GM12873 (cell line): ENCODE measurements around the gene RRM1.

Experiments
- TF ChIP-seq, protein P1 (sequence below): IDR thresholded peaks from 2 replicates; pipeline ENCODE4 v1.5.1; 2012; ENCODE audit warnings: low read depth, mild to moderate bottlenecking, moderate library complexity, low read length, control low read depth; ENCODE audit not compliant: insufficient read depth; ENCODE audit errors: missing control alignments

Gene RRM1

DNA sequence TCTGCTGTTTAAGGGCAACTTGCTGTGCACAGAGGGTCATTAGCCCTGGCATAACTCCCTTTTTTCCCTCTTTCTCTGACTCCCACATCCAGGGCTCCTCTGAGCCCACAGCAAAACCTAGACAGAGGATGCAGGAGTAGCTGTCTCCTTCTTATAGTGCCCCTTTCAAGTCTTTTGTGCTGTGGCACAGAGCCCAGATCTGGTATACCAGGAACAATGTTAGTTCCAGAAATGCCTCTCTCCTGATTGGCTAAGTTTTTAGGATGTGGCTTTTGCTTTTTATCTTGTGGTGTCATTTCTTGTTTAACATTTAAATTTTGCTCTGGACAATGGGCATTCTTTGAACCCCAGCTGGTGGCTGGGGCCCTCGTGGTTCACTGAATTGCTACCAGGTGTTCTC lies 25.6 kb upstream of the RRM1 start:
- TF ChIP-seq, protein P1, sequence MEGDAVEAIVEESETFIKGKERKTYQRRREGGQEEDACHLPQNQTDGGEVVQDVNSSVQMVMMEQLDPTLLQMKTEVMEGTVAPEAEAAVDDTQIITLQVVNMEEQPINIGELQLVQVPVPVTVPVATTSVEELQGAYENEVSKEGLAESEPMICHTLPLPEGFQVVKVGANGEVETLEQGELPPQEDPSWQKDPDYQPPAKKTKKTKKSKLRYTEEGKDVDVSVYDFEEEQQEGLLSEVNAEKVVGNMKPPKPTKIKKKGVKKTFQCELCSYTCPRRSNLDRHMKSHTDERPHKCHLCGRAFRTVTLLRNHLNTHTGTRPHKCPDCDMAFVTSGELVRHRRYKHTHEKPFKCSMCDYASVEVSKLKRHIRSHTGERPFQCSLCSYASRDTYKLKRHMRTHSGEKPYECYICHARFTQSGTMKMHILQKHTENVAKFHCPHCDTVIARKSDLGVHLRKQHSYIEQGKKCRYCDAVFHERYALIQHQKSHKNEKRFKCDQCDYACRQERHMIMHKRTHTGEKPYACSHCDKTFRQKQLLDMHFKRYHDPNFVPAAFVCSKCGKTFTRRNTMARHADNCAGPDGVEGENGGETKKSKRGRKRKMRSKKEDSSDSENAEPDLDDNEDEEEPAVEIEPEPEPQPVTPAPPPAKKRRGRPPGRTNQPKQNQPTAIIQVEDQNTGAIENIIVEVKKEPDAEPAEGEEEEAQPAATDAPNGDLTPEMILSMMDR = no peak

DNA sequence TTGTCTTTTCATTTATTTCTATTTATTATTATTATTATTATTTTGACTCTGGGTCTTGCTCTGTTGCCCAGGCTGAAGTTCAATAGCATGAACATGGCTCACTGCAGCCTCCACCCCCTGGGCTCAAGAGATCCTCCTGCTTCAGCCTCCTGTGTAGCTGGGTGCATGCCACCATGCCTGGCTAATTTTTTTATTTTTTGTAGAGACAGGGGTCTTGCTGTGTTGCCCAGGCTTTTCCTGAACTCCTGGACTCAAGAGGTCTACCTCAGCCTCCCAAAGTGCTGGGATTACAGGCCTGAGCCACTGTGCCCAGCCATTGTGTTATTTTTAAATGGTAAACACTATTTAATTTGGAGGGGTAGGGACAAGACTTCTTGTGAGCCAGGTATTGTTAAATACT lies 23.3 kb upstream of the RRM1 start:
- TF ChIP-seq, protein P1 = no peak

DNA sequence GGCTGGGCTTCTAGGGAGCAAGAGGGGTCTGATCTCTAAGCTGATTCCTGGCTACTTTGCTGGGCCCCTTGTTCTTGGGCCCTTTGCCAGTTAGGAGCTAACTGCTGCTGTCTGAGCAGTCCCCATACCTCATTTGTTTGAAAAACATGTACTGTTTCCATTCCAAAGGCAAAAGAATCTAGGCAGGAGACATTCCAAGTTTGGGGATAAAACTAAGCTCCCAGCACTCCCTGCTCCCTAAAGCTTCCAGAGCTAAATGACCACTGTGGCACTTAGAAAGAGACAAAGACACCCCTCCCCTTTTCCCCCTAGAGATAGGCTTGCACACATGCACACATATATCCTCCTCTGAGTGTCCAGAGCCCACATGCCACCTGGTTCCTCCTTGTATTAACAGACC lies 22.7 kb upstream of the RRM1 start:
- TF ChIP-seq, protein P1 = no peak

DNA sequence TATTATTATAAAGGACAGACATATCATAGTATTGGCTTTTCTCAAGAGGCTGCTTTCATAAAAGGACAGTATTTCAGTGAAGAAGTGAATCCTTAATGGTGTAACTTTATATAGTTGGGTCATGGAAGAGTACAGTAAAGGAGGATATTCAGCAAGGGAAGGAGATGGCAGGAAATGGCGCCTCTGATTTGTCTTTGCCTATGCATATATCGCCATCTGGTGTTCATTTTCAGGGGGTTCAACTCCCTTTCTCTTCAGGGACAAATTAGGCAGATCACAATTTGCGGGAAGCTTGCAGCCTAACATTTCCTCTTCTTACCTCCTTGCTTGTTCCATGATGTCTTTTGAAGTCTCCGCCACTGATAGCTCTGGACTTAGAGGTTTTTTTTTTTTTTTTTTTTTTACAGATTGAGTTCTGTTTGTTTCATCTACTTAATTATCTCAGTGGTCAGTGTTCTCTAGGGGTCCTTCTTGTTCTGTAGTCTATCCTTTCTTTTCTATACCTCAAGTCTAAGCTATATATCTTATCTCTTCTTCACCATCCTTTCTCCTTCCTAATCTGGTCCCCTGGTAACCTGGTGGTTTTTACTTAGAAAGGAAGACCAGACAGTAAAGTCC lies 21.8 kb upstream of the RRM1 start:
- TF ChIP-seq, protein P1 = peak; percentile 84

DNA sequence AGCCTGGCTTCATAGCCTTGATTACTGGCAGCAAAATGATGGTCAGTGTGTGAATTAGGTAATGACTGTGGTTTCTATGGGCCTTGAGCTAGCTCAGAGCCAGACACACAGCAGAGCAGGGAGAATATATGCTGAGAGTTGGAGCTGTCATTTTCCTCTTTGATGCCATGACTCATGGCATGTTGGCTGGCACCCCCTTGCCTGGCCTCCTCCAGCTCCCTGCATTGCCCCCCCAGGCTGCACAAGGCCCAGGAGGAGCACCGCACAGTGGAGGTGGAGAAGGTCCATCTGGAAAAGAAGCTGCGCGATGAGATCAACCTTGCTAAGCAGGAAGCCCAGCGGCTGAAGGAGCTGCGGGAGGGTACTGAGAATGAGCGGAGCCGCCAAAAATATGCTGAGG lies 20.3 kb upstream of the RRM1 start:
- TF ChIP-seq, protein P1 = no peak

DNA sequence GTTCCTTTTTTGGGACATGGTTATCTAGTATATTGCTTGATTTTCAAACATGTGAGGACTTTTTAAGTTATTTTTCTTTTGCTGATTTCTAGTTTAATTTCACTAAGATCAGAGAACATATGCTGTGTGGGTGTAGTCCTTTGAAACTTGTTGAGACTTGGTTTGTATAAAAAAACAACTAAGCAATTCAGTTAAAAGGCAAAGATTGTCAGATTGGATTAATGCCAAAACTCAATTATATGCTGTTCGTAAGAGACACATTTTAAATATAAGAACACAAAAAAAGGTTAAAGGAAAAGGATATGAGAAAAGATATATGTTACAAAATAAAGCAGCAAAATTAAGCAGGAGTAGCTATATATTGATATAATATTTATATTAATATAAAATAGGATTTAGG lies 17.8 kb upstream of the RRM1 start:
- TF ChIP-seq, protein P1 = no peak

DNA sequence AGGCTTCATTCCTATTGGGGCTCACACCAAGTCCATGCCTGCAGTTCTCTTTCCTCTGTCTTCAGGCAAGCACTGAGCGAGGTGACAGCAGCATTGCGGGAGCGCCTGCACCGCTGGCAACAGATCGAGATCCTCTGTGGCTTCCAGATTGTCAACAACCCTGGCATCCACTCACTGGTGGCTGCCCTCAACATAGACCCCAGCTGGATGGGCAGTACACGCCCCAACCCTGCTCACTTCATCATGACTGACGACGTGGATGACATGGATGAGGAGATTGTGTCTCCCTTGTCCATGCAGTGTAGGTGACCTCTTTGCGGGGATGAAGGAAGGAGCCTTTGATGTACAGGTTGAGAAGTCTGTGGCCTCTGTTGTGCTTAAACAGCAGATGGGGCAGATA lies 11.4 kb upstream of the RRM1 start:
- TF ChIP-seq, protein P1 = no peak
